ENCODE data around the gene HAPLN1.

- no peak for TF ChIP-seq CTCF (IDR thresholded peaks at IDR 0.05; ENCODE audit: control extremely low read depth in 1 of 3, insufficient read depth in 1 of 3, low read depth in 1 of 3, low read length in 3 of 3)
- TF ChIP-seq, protein P1, sequence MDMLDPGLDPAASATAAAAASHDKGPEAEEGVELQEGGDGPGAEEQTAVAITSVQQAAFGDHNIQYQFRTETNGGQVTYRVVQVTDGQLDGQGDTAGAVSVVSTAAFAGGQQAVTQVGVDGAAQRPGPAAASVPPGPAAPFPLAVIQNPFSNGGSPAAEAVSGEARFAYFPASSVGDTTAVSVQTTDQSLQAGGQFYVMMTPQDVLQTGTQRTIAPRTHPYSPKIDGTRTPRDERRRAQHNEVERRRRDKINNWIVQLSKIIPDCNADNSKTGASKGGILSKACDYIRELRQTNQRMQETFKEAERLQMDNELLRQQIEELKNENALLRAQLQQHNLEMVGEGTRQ (IDR thresholded peaks at IDR 0.05; ENCODE audit: low read length) = no peak
- TF ChIP-seq EGR1 (IDR thresholded peaks at IDR 0.05; ENCODE audit: borderline replicate concordance, low read depth, low read length) = no peak
- TF ChIP-seq POLR2AphosphoS5 (IDR thresholded peaks at IDR 0.05; ENCODE audit: low read depth, low read length) = no peak
- TF ChIP-seq HDAC2 (IDR thresholded peaks at IDR 0.05; ENCODE audit: borderline replicate concordance in 1 of 2, low read depth in 2 of 2, low read length in 2 of 2) = no peak
- TF ChIP-seq MAX (IDR thresholded peaks at IDR 0.05) = no peak
- no peak for TF ChIP-seq CHD2 (IDR thresholded peaks at IDR 0.05; ENCODE audit: low read length)
- TF ChIP-seq GABPA (IDR thresholded peaks at IDR 0.05; ENCODE audit: borderline replicate concordance, insufficient read depth, low read length) = no peak
- no peak for TF ChIP-seq POLR2A (IDR thresholded peaks at IDR 0.05; ENCODE audit: control extremely low read depth in 1 of 2, low read depth in 2 of 2, low read length in 2 of 2)
- no peak for TF ChIP-seq JUN (IDR thresholded peaks at IDR 0.05; ENCODE audit: low read depth, low read length)
- no peak for TF ChIP-seq PHF8 (conservative IDR thresholded peaks at IDR 0.05; ENCODE audit: low read depth, low read length)
- no peak for TF ChIP-seq FOSL1 (IDR thresholded peaks at IDR 0.05; ENCODE audit: insufficient read depth, low read depth, low read length)
- no peak for TF ChIP-seq TEAD4 (IDR thresholded peaks at IDR 0.05; ENCODE audit: low read depth, low read length)
These were observed 5.8 kb downstream of the HAPLN1 start for GRCh38 chr5:83714810-83715209.
